CD14-positive monocyte (primary cell): ENCODE results near the gene NGFR. TPM values are rescaled to one million over a fixed set of nuclear protein-coding genes. Genes with fewer than 3 reads are reported as not detected.

Experiments
- DNase-seq, 3 donors: peaks; one replicate each; pipeline ENCODE4 v3.0.0-alpha.2; 2011 to 2022
- H2AFZ ChIP-seq: 2 replicates; pipeline ENCODE4 v1.6.0; 2012; ENCODE audit warnings: mild to moderate bottlenecking, low read depth, low read length, inconsistent platforms; ENCODE audit not compliant: insufficient read depth, poor library complexity, severe bottlenecking
- H3K27ac ChIP-seq, 2 donors: 1 replicate in 1 of 2; 2 replicates in 1 of 2; pipeline ENCODE4 v1.5.1; 2012 to 2013; ENCODE audit warnings: low read length in 2 of 2, control low read depth in 1 of 2, inconsistent platforms in 1 of 2, low read depth in 1 of 2, mild to moderate bottlenecking in 1 of 2
- H3K27me3 ChIP-seq, 2 donors: one replicate each; pipeline versions ENCODE4 v1.6.0 to v1.6.1; 2011 to 2013; ENCODE audit warnings: low read length in 2 of 2; ENCODE audit not compliant: control insufficient read depth in 2 of 2, insufficient read depth in 2 of 2
- H3K36me3 ChIP-seq, 2 donors: replicated peaks in 1 of 2; 1 replicate in 1 of 2; 2 replicates in 1 of 2; pipeline versions ENCODE4 v1.5.1 to v1.6.1; 2012 to 2013; ENCODE audit warnings: low read length in 2 of 2, control low read depth in 1 of 2, inconsistent platforms in 1 of 2, mild to moderate bottlenecking in 1 of 2; ENCODE audit not compliant: insufficient read depth in 2 of 2, control insufficient read depth in 1 of 2
- H3K4me1 ChIP-seq, 2 donors: 1 replicate in 1 of 2; 2 replicates in 1 of 2; pipeline versions ENCODE4 v1.5.1 to v1.6.1; 2012 to 2013; ENCODE audit warnings: low read length in 2 of 2, control low read depth in 1 of 2, inconsistent platforms in 1 of 2, mild to moderate bottlenecking in 1 of 2, moderate library complexity in 1 of 2; ENCODE audit not compliant: insufficient read depth in 2 of 2, control insufficient read depth in 1 of 2
- H3K4me2 ChIP-seq: replicated peaks from 2 replicates; pipeline ENCODE3; 2012; ENCODE audit warnings: low read length, moderate library complexity, mild to moderate bottlenecking; ENCODE audit not compliant: poor library complexity, severe bottlenecking; ENCODE audit errors: extremely low read depth
- H3K4me3 ChIP-seq, 3 experiments: fragments of 200-600 bp in 1 of 3; sonication (generic) in 1 of 3; replicated peaks in 1 of 3; 1 replicate in 2 of 3; 2 replicates in 1 of 3; pipeline ENCODE4 v1.5.1; 2011 to 2013; ENCODE audit warnings: low read length in 3 of 3, mild to moderate bottlenecking in 3 of 3, control low read depth in 2 of 3, low read depth in 2 of 3, inconsistent platforms in 1 of 3, moderate library complexity in 1 of 3
- H3K79me2 ChIP-seq: 2 replicates; pipeline ENCODE4 v1.6.0; 2012; ENCODE audit warnings: mild to moderate bottlenecking, control low read depth, inconsistent platforms, low read length, moderate library complexity; ENCODE audit not compliant: insufficient read depth
- H3K9ac ChIP-seq: 2 replicates; pipeline ENCODE4 v1.6.0; 2017; ENCODE audit warnings: low read length, mild to moderate bottlenecking; ENCODE audit not compliant: insufficient read depth, poor library complexity, severe bottlenecking
- H3K9me3 ChIP-seq, 2 donors: replicated peaks in 1 of 2; 1 replicate in 1 of 2; 2 replicates in 1 of 2; pipeline versions ENCODE4 v1.5.1 to v1.6.1; 2012 to 2013; ENCODE audit warnings: low read length in 2 of 2, control low read depth in 1 of 2; ENCODE audit not compliant: control insufficient read depth in 1 of 2, insufficient read depth in 1 of 2
- H4K20me1 ChIP-seq: 2 replicates; pipeline ENCODE4 v1.6.0; 2012; ENCODE audit warnings: mild to moderate bottlenecking, low read length, control low read depth, moderate library complexity; ENCODE audit not compliant: insufficient read depth
- H3K27ac Mint-ChIP-seq, 7 donors: one replicate each; pipeline ENCODE4 v1.8.0; 2020; ENCODE audit warnings: mild to moderate bottlenecking in 7 of 7, mixed read lengths in 7 of 7, moderate library complexity in 6 of 7, inconsistent platforms in 2 of 7
- H3K27me3 Mint-ChIP-seq, 3 donors: one replicate each; pipeline ENCODE4 v1.8.0; 2021 to 2022; ENCODE audit warnings: low read depth in 3 of 3, mild to moderate bottlenecking in 3 of 3, mixed read lengths in 3 of 3, moderate library complexity in 3 of 3, inconsistent platforms in 1 of 3
- H3K36me3 Mint-ChIP-seq, 2 donors: one replicate each; pipeline ENCODE4 v1.8.0; 2020; ENCODE audit warnings: mixed read lengths in 2 of 2, inconsistent platforms in 1 of 2, mild to moderate bottlenecking in 1 of 2
- H3K4me1 Mint-ChIP-seq: one replicate; pipeline ENCODE4 v1.8.0; 2020; ENCODE audit warnings: mild to moderate bottlenecking, mixed read lengths
- H3K4me3 Mint-ChIP-seq, 2 donors: one replicate each; pipeline ENCODE4 v1.8.0; 2020; ENCODE audit warnings: mild to moderate bottlenecking in 2 of 2, mixed read lengths in 2 of 2, moderate library complexity in 1 of 2
- H3K9me3 Mint-ChIP-seq, 7 donors: one replicate each; pipeline ENCODE4 v1.8.0; 2020 to 2022; ENCODE audit warnings: mixed read lengths in 7 of 7, mild to moderate bottlenecking in 6 of 7, moderate library complexity in 6 of 7, inconsistent platforms in 2 of 7
- CTCF ChIP-seq: fragments of 200-600 bp; IDR thresholded peaks from one replicate; pipeline ENCODE4 v1.8.0; 2022; ENCODE audit warnings: antibody characterized with exemption, mild to moderate bottlenecking
- WGBS: methylation state at CpG from one replicate; pipeline ENCODE4 v1.1.5; 2013; ENCODE audit warnings: missing lambda C conversion rate; ENCODE audit not compliant: insufficient coverage; 5-methylcytosine and 5-hydroxymethylcytosine counted together
- intact Hi-C, 2 donors: fragments of 100-400 bp; cut with micrococcal nuclease; formaldehyde crosslinking; loops; one replicate each; pipeline versions ENCODE4 v1.15.0 to v1.15.1; 2023
- polyA plus RNA-seq, 3 donors: library from polyadenylated mRNA; depleted of rRNA in 1 of 3; unstranded in 2 of 3; stranded (reverse) in 1 of 3; fragments of 300-500 nt in 2 of 3; fragments of >200 nt in 1 of 3; fragmentation: Illumina TruSeq in 2 of 3; gene quantifications; 1 replicate in 2 of 3; 2 replicates in 1 of 3; pipeline ENCODE4 v1.2.3, GENCODE V29; 2012 to 2021

Gene NGFR
- polyA plus RNA-seq, 3 donors, result 0.05 to 0.19 TPM; not detected in 1

DNA sequence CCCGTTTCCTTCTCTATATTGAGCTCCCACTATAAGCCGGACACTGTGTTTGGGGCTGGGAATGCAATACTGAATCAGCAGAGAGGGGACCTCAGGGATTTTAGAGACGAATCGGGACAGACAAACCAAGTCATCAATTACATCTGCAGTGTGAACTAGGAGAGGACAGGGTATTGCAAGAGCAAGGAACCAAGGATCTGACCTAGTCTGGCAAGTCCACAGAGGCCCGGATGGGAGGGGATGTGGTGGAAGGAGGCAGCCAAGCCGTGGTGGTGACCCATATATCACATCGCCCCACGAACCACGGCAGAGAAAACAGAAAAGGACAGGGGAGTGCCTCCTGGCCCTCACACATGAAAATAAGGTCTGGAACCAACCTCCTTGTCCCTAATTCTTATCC lies 52.5 kb downstream of the NGFR start:
- Histone ChIP-seq H2AFZ (no peak overlapping the region), H3K9me3 (peaks cover 0 to 11% of the 10 kb centered on the region in 2 donors), H3K4me2 (no peak overlapping the region), H3K27ac (no peak overlapping the region), H3K9ac (no peak overlapping the region), H4K20me1 (no peaks in the 10 kb centered on the region), H3K27me3 (no peaks in the 10 kb centered on the region), H3K4me3 (no peak overlapping the region), H3K36me3 (no peaks in the 10 kb centered on the region), H3K79me2 (no peaks in the 10 kb centered on the region), H3K4me1 (no peaks in the 10 kb centered on the region)
- Mint-ChIP-seq H3K4me1 (no peaks in the 10 kb centered on the region), H3K27ac (no peak overlapping the region), H3K36me3 (no peaks in the 10 kb centered on the region), H3K4me3 (no peak overlapping the region), H3K9me3 (peaks cover 6 to 11% (median 7%) of the 10 kb centered on the region in 7 donors), H3K27me3 (peaks cover 6 to 13% (median 7%) of the 10 kb centered on the region in 3 donors)
- TF ChIP-seq CTCF, result no peak
- intact Hi-C loops, result loop anchor here in 1 of 2 donors (10.0 kb wide), 1 partner anchor 113 kb away; no protein-coding TSS in a partner anchor
- DNase-seq, result no peak
- no CpG with 5 or more reads among the region's 9 CpGs for WGBS

- Histone ChIP-seq H3K4me2 (no peak overlapping the region), H2AFZ (no peak overlapping the region), H3K36me3 (no peaks in the 10 kb centered on the region), H3K79me2 (no peaks in the 10 kb centered on the region), H3K4me3 (no peak overlapping the region), H3K9me3 (peaks cover 0 to 11% of the 10 kb centered on the region in 2 donors), H3K27ac (no peak overlapping the region), H3K4me1 (no peaks in the 10 kb centered on the region), H3K27me3 (no peaks in the 10 kb centered on the region), H4K20me1 (no peaks in the 10 kb centered on the region), H3K9ac (no peak overlapping the region)
- no peaks in the 10 kb centered on the region for H3K36me3 Mint-ChIP-seq
- peaks cover 5 to 10% (median 8%) of the 10 kb centered on the region in 3 donors for H3K27me3 Mint-ChIP-seq
- no peak overlapping the region for H3K4me3 Mint-ChIP-seq
- H3K9me3 Mint-ChIP-seq, result peaks cover 6 to 11% (median 7%) of the 10 kb centered on the region in 7 donors
- WGBS, result 89% methylated on average over 12 of the region's 12 CpGs
- DNase-seq, result no peak
- no peak overlapping the region for H3K27ac Mint-ChIP-seq
- intact Hi-C loops, result loop anchor here in 1 of 2 donors (10.0 kb wide), 1 partner anchor 113 kb away; no protein-coding TSS in a partner anchor
- TF ChIP-seq CTCF, result no peak
- no peaks in the 10 kb centered on the region for H3K4me1 Mint-ChIP-seq
Measured at GRCh38 chr17:49548051-49548505, 53.0 kb downstream of the NGFR start.
